Vagina (tissue), 2 donors: ENCODE measurements around the gene NGFR. TPM values are rescaled to one million over a fixed set of nuclear protein-coding genes. Genes with fewer than 3 reads are reported as not detected.

ENCODE experiments used
- DNase-seq, 2 donors: peaks; one replicate each; pipeline ENCODE4 v3.0.0-alpha.2; 2017; ENCODE audit errors: extremely low spot score in 2 of 2
- H3K27ac ChIP-seq: fragments of 200-600 bp; sonication (generic); one replicate; pipeline ENCODE4 v1.5.1; 2019
- H3K27me3 ChIP-seq: fragments of 200-600 bp; sonication (generic); one replicate; pipeline ENCODE4 v1.5.1; 2019
- H3K36me3 ChIP-seq, 2 donors: fragments of 200-600 bp; sonication (generic); one replicate each; pipeline ENCODE4 v1.5.1; 2017 to 2019
- H3K4me1 ChIP-seq: fragments of 200-600 bp; sonication (generic); one replicate; pipeline ENCODE4 v1.5.1; 2019
- H3K4me3 ChIP-seq, 2 donors: fragments of 200-600 bp; sonication (generic); 1 replicate in 1 of 2; 2 replicates in 1 of 2; pipeline ENCODE4 v1.5.1; 2016 to 2019
- H3K9me3 ChIP-seq: fragments of 200-600 bp; sonication (generic); one replicate; pipeline ENCODE4 v1.5.1; 2019
- CTCF ChIP-seq, 3 experiments: fragments of 450-650 bp in 2 of 3; fragments of 200-600 bp in 1 of 3; sonication (generic) in 1 of 3; IDR thresholded peaks; one replicate each; pipeline ENCODE4 v1.5.1; 2017 to 2019; ENCODE audit warnings: antibody characterized with exemption in 3 of 3, mild to moderate bottlenecking in 2 of 3, moderate library complexity in 2 of 3
- POLR2A ChIP-seq, 2 donors: fragments of 450-650 bp; IDR thresholded peaks; one replicate each; pipeline ENCODE4 v1.6.1; 2017; ENCODE audit warnings: antibody characterized with exemption in 2 of 2, mild to moderate bottlenecking in 2 of 2, moderate library complexity in 2 of 2
- POLR2AphosphoS5 ChIP-seq, 2 donors: sonication (generic); formaldehyde crosslinking; IDR thresholded peaks; one replicate each; pipeline ENCODE4 v1.9.0; 2017; ENCODE audit warnings: antibody characterized with exemption in 2 of 2, mild to moderate bottlenecking in 2 of 2, low read depth in 1 of 2; ENCODE audit not compliant: insufficient read depth in 1 of 2
- intact Hi-C: fragments of 100-400 bp; cut with DNase I; formaldehyde crosslinking; loops from one replicate; pipeline ENCODE4 v1.15.1; 2023
- total RNA-seq: library from RNA; depleted of rRNA; stranded (reverse); fragments of >200 nt; gene quantifications from one replicate; pipeline ENCODE4 v1.2.3, GENCODE V29; 2016

NGFR gene
- total RNA-seq, 1 donor from 2014 or later: 41.7 TPM

- Histone ChIP-seq H3K27me3 (no peaks in the 10 kb centered on the region), H3K27ac (no peak overlapping the region), H3K36me3 (no peaks in the 10 kb centered on the region), H3K4me3 (no peak overlapping the region), H3K4me1 (peaks cover 28% of the 10 kb centered on the region), H3K9me3 (no peaks in the 10 kb centered on the region)
- intact Hi-C loops: no loop called here
- DNase-seq: no peak
- TF ChIP-seq CTCF (IDR thresholded peaks at IDR 0.05): no peak
- no peak for TF ChIP-seq POLR2AphosphoS5 (IDR thresholded peaks at IDR 0.05; ENCODE audit: insufficient read depth in 1 of 2, low read depth in 1 of 2)
- TF ChIP-seq POLR2A (IDR thresholded peaks at IDR 0.05): no peak
Observed at GRCh38 chr17:49518346-49519078, 23.4 kb downstream of the NGFR start.

- Histone ChIP-seq H3K27ac (no peak overlapping the region), H3K4me1 (peaks cover 20% of the 10 kb centered on the region), H3K4me3 (no peak overlapping the region), H3K9me3 (no peaks in the 10 kb centered on the region), H3K27me3 (no peaks in the 10 kb centered on the region), H3K36me3 (no peaks in the 10 kb centered on the region)
- DNase-seq: no peak
- intact Hi-C loops: no loop called here
- TF ChIP-seq POLR2AphosphoS5 (IDR thresholded peaks at IDR 0.05; ENCODE audit: insufficient read depth in 1 of 2, low read depth in 1 of 2) (no peak), POLR2A (IDR thresholded peaks at IDR 0.05) (no peak), CTCF (IDR thresholded peaks at IDR 0.05) (no peak)
Observed at GRCh38 chr17:49519781-49520180, 24.7 kb downstream of the NGFR start.

- Histone ChIP-seq H3K36me3 (no peaks in the 10 kb centered on the region), H3K4me3 (no peak overlapping the region), H3K27me3 (no peaks in the 10 kb centered on the region), H3K27ac (no peak overlapping the region), H3K9me3 (no peaks in the 10 kb centered on the region), H3K4me1 (peaks cover 13% of the 10 kb centered on the region)
- intact Hi-C loops: no loop called here
- TF ChIP-seq POLR2A (IDR thresholded peaks at IDR 0.05): no peak
- TF ChIP-seq POLR2AphosphoS5 (IDR thresholded peaks at IDR 0.05; ENCODE audit: insufficient read depth in 1 of 2, low read depth in 1 of 2): no peak
- no peak for TF ChIP-seq CTCF (IDR thresholded peaks at IDR 0.05)
- DNase-seq: no peak
Observed at GRCh38 chr17:49520386-49521087, 25.4 kb downstream of the NGFR start.

GRCh38 chr17:49521088-49521450 is 26.0 kb downstream of the NGFR start:
- Histone ChIP-seq H3K27me3 (no peaks in the 10 kb centered on the region), H3K36me3 (no peaks in the 10 kb centered on the region), H3K4me3 (no peak overlapping the region), H3K9me3 (no peaks in the 10 kb centered on the region), H3K4me1 (peaks cover 8% of the 10 kb centered on the region), H3K27ac (no peak overlapping the region)
- peak in 1 of 2 donors; percentile 83 for DNase-seq
- intact Hi-C loops: no loop called here
- TF ChIP-seq POLR2A (IDR thresholded peaks at IDR 0.05) (no peak), CTCF (IDR thresholded peaks at IDR 0.05) (no peak), POLR2AphosphoS5 (IDR thresholded peaks at IDR 0.05; ENCODE audit: insufficient read depth in 1 of 2, low read depth in 1 of 2) (no peak)
